Stimulated activated CD8-positive, alpha-beta memory T cell treated with anti-CD3 and anti-CD28 coated beads, Interleukin-2, amount 100 ng/mL, for 48 hours (primary cell): ENCODE data around the gene LAD1.

ENCODE experiments used
- DNase-seq, 2 donors: peaks; one replicate each; pipeline ENCODE4 v3.0.0-alpha.2; 2020; ENCODE audit warnings: low read depth in 2 of 2

LAD1 gene

DNA sequence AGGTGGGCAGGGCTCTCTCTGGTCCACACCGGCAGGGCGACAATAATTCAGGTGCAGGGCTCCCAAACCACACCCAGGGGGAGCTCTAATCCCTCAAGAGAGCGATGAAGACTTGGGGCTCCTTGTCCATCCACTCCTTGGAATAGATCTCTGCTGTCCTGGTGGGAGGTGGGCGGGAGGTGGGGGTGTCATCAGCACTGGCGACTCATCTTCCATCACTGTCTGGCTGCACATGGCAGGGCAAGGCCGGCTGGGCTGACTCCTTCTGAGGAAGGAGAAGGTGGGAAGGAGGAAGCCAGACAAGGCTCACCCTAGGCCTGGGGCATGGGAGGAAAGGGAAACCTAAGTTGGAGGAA is 50.9 kb downstream of the LAD1 start:
- DNase-seq = peak in 1 of 2 donors; percentile 10

DNA sequence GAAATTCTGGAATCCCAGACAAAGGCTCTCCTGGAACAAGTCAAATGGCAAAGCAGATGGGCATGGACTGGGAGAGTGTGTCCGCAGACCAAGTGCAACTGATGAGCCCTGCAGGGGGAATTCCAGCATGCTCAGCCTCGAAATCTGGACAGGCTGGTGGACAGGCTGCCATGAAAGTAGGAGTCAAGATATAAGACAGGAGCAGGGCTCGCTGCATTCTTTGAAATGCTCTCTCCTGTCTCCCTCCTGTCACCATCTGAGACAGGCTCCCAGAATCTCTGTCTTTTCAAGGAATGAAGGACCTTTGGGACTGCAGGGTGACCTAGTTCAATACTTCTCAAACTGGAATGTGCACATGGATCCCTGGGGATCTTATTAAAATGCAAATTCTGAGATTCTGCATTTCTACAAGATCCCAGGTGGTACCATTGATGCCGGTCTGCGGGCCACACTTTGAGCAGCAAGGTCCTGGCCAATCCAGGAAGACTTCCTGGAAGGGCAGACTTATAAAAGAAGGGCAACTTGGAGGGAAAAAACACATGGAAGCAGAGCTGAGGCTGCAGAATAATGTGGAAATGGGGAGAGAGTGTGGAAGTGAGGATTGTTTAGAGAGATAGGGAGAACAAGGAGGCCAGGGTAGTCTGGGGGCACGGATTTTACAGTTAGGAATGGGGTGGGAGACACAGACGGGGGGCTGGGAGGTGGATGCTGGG is 51.5 kb downstream of the LAD1 start:
- DNase-seq = no peak

DNA sequence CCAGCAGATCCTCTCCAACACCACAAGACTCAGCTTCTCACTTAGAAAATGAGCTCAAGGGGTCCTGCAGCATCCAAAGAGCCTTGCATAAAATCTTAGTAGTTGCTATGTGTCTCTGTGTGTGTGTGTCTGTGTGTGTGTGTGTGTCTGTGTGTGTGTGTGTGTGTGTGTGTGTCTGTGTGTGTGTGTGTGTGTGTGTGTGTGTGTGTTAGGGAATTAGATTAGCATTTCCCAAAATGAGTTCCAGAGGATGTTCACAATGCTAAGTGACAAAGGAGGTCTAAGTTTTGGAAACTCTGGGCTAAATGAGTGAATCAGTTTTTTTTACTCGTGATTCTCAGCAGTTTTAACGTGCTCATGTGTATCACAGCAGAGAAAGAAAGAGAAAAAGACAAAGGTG is 52.1 kb downstream of the LAD1 start:
- no peak for DNase-seq

DNA sequence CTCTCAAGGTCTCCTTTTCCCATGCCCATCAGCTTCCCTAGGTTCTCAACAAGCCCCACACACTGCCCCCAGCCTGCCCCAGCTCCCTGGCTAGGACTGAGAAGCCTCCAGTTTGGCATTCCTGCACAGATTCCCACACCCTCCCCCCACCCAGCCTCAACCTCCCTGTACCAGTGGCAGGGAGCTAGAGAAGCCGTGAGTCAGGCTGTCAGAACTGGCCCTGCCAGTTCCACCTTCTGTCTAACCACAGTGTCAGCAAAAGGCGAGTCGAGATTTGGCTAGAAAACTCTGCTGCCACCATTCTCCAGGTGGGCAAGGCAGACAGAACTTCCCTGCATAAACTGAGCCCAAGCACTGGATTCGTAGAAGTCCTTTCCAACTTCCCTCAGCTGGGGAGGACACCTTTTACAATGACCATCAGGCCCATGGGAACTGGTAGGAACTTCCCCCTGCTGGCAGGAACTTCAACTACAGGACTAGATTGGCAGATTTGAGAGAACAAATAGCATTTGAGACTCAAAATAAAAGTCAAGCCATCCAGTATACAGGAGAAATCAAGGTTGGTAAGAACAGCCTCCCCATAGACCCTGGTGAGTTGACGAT is 52.7 kb downstream of the LAD1 start:
- no peak for DNase-seq

DNA sequence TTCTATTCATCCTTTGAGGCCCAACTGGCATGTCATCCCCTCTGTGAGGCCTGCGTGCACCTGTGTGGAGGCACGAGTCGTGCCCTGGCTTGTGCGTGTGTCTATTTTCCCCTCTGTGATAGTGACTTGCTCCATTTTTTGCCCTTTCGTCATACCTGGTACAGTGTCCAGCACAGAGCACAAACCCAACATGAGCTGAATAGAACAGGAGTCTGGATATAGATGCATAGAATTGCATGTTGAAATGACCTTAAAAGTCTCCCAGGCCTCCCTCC is 54.1 kb downstream of the LAD1 start:
- no peak for DNase-seq

DNA sequence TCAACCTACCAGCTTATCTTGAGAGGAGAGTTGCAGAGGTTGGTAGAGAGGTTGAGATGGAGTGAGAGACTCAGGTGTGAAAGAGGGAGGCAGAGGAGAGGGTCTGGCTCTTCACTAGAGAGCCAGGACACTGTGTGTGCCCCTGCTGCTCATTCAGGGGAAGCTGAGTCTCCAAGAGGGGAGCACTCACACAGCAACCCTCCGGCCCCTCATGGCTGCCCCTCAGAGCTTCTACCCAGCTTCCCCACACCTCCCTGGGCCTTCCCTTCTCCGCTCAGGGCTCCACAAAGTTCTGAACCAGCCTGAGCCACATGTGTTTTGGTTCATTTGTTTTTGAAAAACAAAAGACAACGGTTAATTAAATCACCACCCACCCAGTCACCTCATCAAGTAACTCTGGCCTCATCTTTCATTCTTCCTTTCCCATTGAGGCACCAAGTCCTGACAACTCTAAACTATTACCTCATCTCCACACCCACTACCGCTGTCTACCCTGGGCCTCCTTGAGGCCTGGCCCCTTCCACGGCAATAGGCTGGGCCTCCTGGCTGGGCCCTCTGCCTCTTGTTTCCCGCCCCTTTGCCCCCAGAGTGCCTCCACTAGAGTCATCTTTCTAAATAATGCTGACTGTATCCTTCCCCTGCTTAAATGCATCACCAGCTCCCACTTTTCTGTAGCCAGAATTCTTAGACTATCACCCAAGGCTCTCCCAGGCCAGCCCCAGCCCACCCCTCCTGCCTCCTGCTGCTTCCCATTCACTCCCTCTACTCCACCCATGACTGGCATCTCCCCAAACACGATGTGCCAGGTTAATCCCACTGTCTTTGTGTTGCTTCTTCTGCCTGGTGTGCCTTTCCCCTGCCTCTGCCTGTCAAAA is 54.7 kb downstream of the LAD1 start:
- no peak for DNase-seq

DNA sequence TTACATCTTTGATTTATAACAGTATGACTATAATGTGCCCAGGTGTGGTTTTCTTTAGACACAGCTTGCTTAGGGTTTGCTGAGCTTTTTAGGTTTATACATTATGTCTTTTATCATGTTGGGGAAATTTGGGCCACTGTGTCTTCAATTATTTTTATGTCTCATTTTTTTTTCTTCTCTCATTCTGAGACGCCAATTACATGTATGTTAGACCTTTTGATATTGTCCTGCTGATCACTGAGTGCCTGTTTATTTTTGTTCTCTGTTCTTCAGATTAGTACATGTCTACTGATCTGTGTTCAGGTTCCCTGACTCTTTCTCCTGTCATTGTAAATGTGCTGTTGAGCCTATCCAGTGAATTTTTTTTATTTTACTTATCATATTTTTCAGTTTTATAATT is 57.7 kb downstream of the LAD1 start:
- no peak for DNase-seq

DNA sequence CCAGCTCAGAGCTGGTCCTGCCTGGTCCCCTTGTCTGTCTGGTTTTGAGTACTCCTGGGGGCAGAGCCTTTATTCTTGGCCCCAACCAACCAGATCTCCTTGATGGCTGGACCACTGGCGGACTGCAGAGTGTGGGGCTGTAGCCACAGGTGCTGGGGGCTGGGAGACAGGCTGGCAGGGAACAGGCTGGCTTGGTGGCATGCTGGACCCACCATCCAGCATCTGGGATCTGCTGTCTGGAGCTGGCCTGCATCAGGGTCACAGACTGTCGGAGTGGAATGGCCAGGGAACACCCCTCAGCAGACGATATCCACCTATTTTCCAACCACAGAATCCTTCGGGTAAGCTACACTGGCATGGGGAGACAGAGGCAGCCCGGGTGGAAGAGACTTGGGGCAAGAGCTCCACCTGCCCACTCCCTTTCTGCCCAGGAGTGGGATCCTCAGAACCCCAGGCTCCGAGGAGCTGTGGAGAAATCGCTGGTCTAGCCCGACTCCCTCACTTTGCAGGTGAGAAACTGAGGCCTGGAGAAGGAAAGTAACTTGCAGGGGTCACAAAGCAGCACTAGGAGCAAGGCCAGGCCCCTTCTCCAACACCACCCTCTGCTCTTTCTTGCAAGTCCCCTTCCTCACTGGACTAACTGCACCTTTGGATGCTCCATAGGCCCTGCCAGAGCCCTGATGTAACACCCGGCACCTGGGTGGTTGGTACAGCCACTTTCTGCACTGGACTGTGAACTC is 62.2 kb downstream of the LAD1 start:
- DNase-seq = no peak

DNA sequence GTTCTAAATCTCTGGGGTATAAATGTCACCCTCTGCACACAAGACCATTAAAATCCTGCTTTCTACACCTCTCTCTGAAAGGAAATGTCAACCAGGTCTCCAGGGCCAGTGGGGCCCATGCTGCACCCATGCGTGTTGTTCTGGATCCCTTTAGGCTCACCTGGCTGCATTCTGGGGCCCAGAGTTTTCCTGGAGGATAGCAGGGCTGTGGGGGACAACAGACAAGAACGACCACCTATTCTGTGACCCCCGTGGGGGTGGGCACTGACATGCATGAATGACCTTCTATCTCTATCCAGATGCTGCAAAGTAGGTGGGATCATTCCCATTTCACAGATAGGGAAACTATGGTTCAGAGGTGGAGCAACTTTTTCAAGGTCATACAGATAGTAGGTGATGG is 63.2 kb downstream of the LAD1 start:
- no peak for DNase-seq

DNA sequence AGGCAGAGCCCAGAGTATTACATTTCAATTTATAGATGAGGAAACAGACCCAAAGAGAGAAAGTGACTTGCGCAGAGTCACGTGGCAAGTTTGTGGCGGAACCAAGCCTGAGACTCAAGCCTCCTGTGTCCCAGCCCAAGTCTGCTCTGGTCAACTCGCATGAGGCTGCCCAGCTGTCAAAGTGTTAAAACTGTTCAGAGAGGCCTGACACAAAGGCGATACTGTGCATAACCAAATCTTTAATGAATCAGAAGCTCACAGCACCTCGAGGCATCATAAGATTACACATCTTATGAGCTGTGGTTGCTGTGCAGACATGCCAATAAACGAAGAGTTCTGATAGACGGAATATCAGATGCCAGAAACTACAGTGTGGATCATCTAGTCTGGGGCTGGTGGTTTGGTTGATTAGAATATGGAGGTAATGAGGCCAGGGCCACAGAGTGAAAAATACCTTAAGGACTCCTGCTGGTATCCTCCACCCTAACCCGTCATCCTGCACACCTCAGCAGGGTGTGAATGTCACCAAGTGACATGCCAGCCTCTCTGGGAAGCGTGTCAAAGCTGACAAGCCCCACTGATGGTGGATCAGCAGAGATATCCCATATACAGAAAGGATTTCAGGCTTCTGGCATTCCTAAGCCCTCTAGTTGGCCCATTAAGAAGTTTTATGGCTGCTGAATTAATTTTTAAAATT is 63.8 kb downstream of the LAD1 start:
- no peak for DNase-seq

DNA sequence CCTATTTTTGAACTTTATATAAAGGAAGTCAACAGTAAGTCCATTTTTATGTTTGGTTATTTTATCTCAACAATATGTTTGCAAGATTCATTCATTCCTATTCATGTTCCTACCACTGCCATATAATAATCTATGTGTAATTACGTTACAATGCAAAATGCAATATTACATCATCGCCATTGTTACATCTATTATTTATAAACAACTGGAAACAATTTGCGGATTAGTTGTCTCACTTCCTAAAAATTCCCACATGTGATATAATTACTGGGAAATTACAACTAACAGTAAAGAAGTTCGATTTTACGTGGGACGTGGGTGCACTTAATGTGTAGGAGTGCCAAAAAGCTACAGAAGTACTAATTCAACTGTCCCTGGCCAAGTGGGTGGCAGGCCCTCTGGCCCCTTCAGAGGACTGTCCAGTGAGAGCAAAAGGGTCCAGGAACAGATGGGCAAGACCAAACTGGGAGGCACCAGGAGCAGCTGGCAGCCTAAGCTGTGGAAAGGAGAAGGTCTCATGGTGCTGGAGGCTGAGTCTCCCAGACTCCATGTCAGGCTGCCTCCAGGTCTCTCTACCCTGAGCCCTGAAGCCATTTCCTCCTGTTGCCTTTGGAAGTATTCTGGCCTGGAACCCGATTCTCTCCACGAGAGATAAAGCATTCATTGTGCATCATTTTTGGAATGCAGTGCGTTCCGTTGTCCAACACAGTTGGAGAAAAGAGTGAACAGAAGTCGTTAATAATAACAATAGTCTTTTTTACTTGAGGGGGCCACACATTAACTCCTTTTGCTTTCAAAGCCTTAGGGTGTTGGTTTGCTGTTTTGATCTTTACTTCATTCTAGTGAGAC is 64.6 kb downstream of the LAD1 start:
- no peak for DNase-seq

DNA sequence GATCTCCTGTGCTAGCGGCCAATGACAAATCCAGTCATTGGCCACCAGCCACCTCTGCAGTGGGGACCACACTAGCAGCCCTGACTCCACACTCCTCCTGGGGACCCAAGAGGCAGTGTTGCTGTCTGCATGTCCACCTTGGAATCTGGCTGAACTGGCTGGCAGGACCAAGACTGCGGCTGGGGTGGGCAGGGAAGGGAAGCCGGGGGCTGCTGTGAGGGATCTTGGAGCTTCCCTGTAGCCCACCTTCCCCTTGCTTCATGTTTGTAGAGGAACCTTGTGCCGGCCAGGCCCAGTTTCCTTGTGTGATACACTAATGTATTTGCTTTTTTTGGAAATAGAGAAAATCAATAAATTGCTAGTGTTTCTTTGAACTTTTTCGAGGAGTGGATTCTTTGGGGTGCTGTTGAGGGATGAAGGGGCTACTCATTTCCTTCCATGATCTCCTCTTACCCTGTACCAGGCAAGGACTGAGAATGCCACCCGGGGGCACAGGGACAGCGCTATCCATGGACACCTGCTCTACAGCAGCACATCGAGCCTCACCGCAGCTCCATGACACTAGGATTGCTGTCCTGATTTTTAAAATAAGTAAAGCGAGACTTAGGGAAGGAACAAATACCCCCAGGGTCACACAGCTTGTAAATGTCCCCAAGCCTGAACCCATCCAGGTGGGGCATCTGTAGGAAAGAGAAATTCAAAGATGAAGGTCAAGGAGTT is 66.3 kb downstream of the LAD1 start:
- no peak for DNase-seq

DNA sequence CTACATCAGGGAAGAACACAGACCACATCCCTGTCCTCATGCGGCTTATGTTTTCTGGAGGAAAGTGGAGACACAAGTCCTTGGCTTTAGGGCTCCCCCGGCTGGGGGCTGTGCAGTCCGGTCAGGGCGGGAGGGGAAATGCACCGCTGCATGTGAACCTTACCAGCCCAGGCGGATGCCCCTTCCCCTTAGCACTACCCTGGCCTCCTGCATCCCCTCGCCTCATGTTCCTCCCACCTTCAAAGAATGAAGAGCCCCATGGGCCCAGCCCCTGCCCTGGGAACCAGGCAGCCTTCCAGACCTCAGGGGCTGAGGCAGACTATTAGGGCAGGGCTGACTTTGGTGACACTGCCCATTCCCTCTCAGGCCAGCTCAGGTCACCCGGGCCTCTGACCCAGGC is 67.1 kb downstream of the LAD1 start:
- DNase-seq = no peak

DNA sequence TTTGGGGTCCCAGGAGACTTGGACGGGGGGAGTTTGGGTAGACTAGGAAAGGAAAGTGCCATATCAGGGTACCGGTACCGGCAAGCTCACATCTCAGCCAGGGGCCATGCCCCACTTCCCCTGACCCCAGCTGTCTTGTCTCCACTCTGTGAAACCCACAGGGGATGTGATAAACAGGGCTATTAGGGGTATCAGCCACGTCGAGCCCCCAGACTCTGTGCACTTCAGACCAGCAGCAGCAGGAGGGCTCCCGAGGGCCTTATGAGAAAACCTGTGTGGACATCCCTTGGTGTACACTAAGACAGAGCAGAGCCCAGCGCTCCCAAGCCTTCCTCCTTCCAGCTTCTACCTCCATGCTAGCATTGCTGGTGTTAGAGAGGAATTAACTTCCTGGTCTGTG is 68.0 kb downstream of the LAD1 start:
- no peak for DNase-seq
